NT2/D1 (cell line): ENCODE results near the gene RASAL1.

Experiments used
- SUZ12 ChIP-seq: IDR thresholded peaks from 2 replicates; pipeline ENCODE4 v1.6.1; 2011; ENCODE audit not compliant: insufficient read length, insufficient read depth; ENCODE audit errors: extremely low read depth
- YY1 ChIP-seq: IDR thresholded peaks from 2 replicates; pipeline ENCODE4 v1.6.1; 2011; ENCODE audit not compliant: insufficient read length, insufficient read depth
- ZNF274 ChIP-seq: IDR thresholded peaks from 2 replicates; pipeline ENCODE4 v1.6.1; 2011; ENCODE audit warnings: mild to moderate bottlenecking, low read depth, low read length

DNA sequence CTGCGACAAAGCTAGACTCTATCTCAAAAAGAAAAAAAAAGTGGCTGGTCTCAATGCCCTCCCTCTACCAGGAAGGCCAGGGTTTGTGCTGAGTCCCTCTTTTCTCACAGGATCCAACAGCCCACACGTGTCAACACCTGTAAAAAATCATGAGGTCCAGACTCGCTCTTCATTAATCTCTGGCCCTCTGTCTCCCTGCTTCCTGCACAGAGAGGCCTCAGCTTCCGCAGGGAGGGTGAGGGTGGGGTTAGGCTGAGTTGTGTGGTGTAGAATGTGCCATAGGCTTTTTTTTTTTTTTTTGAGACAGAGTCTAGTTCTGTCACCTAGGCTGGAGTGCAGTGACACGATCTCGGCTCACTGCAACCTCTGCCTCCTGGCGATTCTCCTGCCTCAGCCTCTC is 20.1 kb upstream of the RASAL1 start:
- TF ChIP-seq ZNF274 (no peak), YY1 (no peak), SUZ12 (no peak)
